RWPE2 (cell line): ENCODE data around the gene SLAMF1.

Experiments used
- ATAC-seq: fragments of 200-7000 bp; cut with Tn5 transposase; 3 replicates; pipeline ENCODE4 v1.9.1; 2021; ENCODE audit warnings: low read depth
- DNase-seq: peaks from one replicate; pipeline ENCODE4 v3.0.0-alpha.2; 2020; ENCODE audit warnings: low spot score
- H3K27ac ChIP-seq: fragments of 450-650 bp; 2 replicates; pipeline ENCODE4 v1.5.1; 2017; ENCODE audit warnings: mild to moderate bottlenecking; ENCODE audit not compliant: poor library complexity, severe bottlenecking
- H3K27me3 ChIP-seq: fragments of 250-450 bp; sonication (Bioruptor Pico); 2 replicates; pipeline ENCODE4 v1.5.1; 2021; ENCODE audit warnings: mild to moderate bottlenecking, moderate library complexity; ENCODE audit not compliant: insufficient read depth, poor library complexity, severe bottlenecking
- H3K36me3 ChIP-seq: fragments of 250-450 bp; sonication (Bioruptor Pico); 2 replicates; pipeline ENCODE4 v1.5.1; 2020; ENCODE audit warnings: low read depth, mild to moderate bottlenecking, moderate library complexity
- H3K4me1 ChIP-seq: fragments of 250-450 bp; sonication (Bioruptor Pico); 2 replicates; pipeline ENCODE4 v1.5.1; 2021; ENCODE audit warnings: mild to moderate bottlenecking, moderate library complexity; ENCODE audit not compliant: insufficient read depth, poor library complexity, severe bottlenecking
- H3K4me3 ChIP-seq: fragments of 250-450 bp; sonication (Bioruptor Pico); 2 replicates; pipeline ENCODE4 v1.5.1; 2021; ENCODE audit warnings: mild to moderate bottlenecking, moderate library complexity; ENCODE audit not compliant: severe bottlenecking
- H3K9me3 ChIP-seq: fragments of 250-450 bp; sonication (Bioruptor Pico); 2 replicates; pipeline ENCODE4 v1.5.1; 2021; ENCODE audit warnings: mild to moderate bottlenecking, moderate library complexity; ENCODE audit not compliant: severe bottlenecking
- CTCF ChIP-seq: fragments of 450-650 bp; IDR thresholded peaks from one replicate; pipeline ENCODE4 v1.5.1; 2017; ENCODE audit warnings: mild to moderate bottlenecking, moderate library complexity; ENCODE audit not compliant: poor library complexity, severe bottlenecking

The SLAMF1 gene

GRCh38 chr1:160615660-160616059 is 31.2 kb downstream of the SLAMF1 start:
- ATAC-seq (no peak), DNase-seq (no peak)
- TF ChIP-seq CTCF: no peak
- Histone ChIP-seq H3K4me3 (no peak overlapping the region), H3K27ac (no peak overlapping the region), H3K4me1 (no peaks in the 10 kb centered on the region), H3K36me3 (no peaks in the 10 kb centered on the region), H3K9me3 (no peaks in the 10 kb centered on the region), H3K27me3 (peaks cover 27% of the 10 kb centered on the region)

GRCh38 chr1:160614410-160614809 is 32.4 kb downstream of the SLAMF1 start:
- Histone ChIP-seq H3K27me3 (peaks cover 30% of the 10 kb centered on the region), H3K4me1 (no peaks in the 10 kb centered on the region), H3K4me3 (no peak overlapping the region), H3K27ac (no peak overlapping the region), H3K36me3 (no peaks in the 10 kb centered on the region), H3K9me3 (no peaks in the 10 kb centered on the region)
- TF ChIP-seq CTCF: no peak
- ATAC-seq (no peak), DNase-seq (no peak)

- no peak for TF ChIP-seq CTCF
- Histone ChIP-seq H3K9me3 (no peaks in the 10 kb centered on the region), H3K4me1 (no peaks in the 10 kb centered on the region), H3K27me3 (peaks cover 33% of the 10 kb centered on the region), H3K36me3 (no peaks in the 10 kb centered on the region), H3K27ac (no peak overlapping the region), H3K4me3 (no peak overlapping the region)
- no peak for ATAC-seq
- no peak for DNase-seq
Observed at GRCh38 chr1:160612613-160613218, 34.1 kb downstream of the SLAMF1 start.

- Histone ChIP-seq H3K4me3 (no peak overlapping the region), H3K27ac (no peak overlapping the region), H3K9me3 (no peaks in the 10 kb centered on the region), H3K36me3 (no peaks in the 10 kb centered on the region), H3K4me1 (no peaks in the 10 kb centered on the region), H3K27me3 (peaks cover 31% of the 10 kb centered on the region)
- DNase-seq (no peak), ATAC-seq (no peak)
- no peak for TF ChIP-seq CTCF
Observed at GRCh38 chr1:160610569-160611242, 36.1 kb downstream of the SLAMF1 start.

GRCh38 chr1:160608941-160609340 is 37.9 kb downstream of the SLAMF1 start:
- no peak for TF ChIP-seq CTCF
- no peak overlapping the region for H3K27ac ChIP-seq
- H3K4me1 ChIP-seq: no peaks in the 10 kb centered on the region
- no peak overlapping the region for H3K4me3 ChIP-seq
- ATAC-seq: no peak
- H3K9me3 ChIP-seq: no peaks in the 10 kb centered on the region
- H3K36me3 ChIP-seq: no peaks in the 10 kb centered on the region
- peaks cover 27% of the 10 kb centered on the region for H3K27me3 ChIP-seq
- no peak for DNase-seq
